OCI-LY1 (cell line): ENCODE results near the gene NFIX.

ENCODE experiments used
- CTCF ChIP-seq: fragments of 200-600 bp; sonication (generic), shearing (Covaris generic); IDR thresholded peaks from 2 replicates; pipeline ENCODE4 v1.5.1; 2017; ENCODE audit warnings: mild to moderate bottlenecking, antibody characterized with exemption, low read length, moderate library complexity, mixed read lengths
- EZH2 ChIP-seq: fragments of 200-600 bp; sonication (generic), shearing (Covaris generic); IDR thresholded peaks from 2 replicates; pipeline ENCODE4 v1.8.0; 2017; ENCODE audit warnings: borderline replicate concordance, mixed run types, mild to moderate bottlenecking, antibody characterized with exemption, low read length, moderate library complexity, mixed read lengths

- TF ChIP-seq CTCF (no peak), EZH2 (no peak)
These were observed 42.5 kb downstream of the NFIX start for GRCh38 chr19:13037731-13038130.
